Regular cardiac myocyte (primary cell): Measurements from ENCODE around the gene OLA1. TPM values are rescaled to one million over a fixed set of nuclear protein-coding genes. Genes with fewer than 3 reads are reported as not detected.

ENCODE experiments used
- total RNA-seq: library from RNA; depleted of rRNA; stranded (reverse); fragments of >200 nt; gene quantifications from 2 replicates; pipeline ENCODE4 v1.2.3, GENCODE V29; 2014

Gene OLA1
- 96.7 and 135 TPM in 2 replicates for total RNA-seq

GRCh38 chr2:174248187-174248997 lies at the start of gene OLA1:
Gene OLA1, minus strand, starts transcription at chr2:174248532. Its CDS starts 1,717 bp downstream, at chr2:174246815.

Other genes starting within 250 kb of the OLA1 start
- gene SP9, start 86.4 kb upstream of the OLA1 start, total RNA-seq = not detected in 2 replicates
- gene SCRN3, start 147.2 kb upstream of the OLA1 start, total RNA-seq = 28.2 and 29.3 TPM in 2 replicates
- 4.4 and 13.2 TPM in 2 replicates for gene GPR155, start 238.5 kb upstream of the OLA1 start, total RNA-seq